Endothelial cell of umbilical vein (primary cell): ENCODE results near the gene PSD4. TPM values are rescaled to one million over a fixed set of nuclear protein-coding genes. Genes with fewer than 3 reads are reported as not detected.

Experiments used
- BruUV-seq: library from RNA; stranded (reverse); fragments of 400-500 nt; replicated peaks from 2 replicates; lab custom pipeline; 2021; lab: Mats Ljungman, UMichigan
- CTCF ChIA-PET: fragments of 300-600, 350-600 bp; sonication (Branson Sonifier 250); formaldehyde crosslinking; loops from one replicate; lab custom pipeline; 2021; ENCODE audit warnings: antibody characterized with exemption, inconsistent platforms; lab: Charles Lee
- POLR2A ChIA-PET: fragments of 300-600, 350-600 bp; sonication (Branson Sonifier 250); formaldehyde crosslinking; loops from one replicate; lab custom pipeline; 2021; ENCODE audit warnings: antibody characterized with exemption, inconsistent platforms; lab: Charles Lee
- DNase-seq: peaks from one replicate; pipeline ENCODE4 v3.0.0-alpha.2; 2011; ENCODE audit warnings: low read depth, low spot score
- FAIRE-seq: peaks from 2 replicates; lab custom pipeline; 2011; peaks lifted over from hg19 to GRCh38; lab: Jason Lieb, UNC
- H2AFZ ChIP-seq: 2 replicates; pipeline ENCODE4 v1.6.0; 2012; ENCODE audit warnings: low read depth, low read length, control low read depth, inconsistent platforms
- H3K27ac ChIP-seq: 2 replicates; pipeline ENCODE4 v1.5.1; 2011; ENCODE audit warnings: low read depth, mild to moderate bottlenecking, control low read depth, low read length, moderate library complexity; ENCODE audit not compliant: insufficient read depth
- H3K27me3 ChIP-seq, 2 experiments: 2 replicates each; pipeline versions ENCODE4 v1.6.0 to v1.6.1; 2011; ENCODE audit warnings: low read length in 2 of 2, mixed read lengths in 1 of 2; ENCODE audit not compliant: control insufficient read depth in 2 of 2, insufficient read depth in 2 of 2
- H3K36me3 ChIP-seq, 2 experiments: 2 replicates in 1 of 2; 3 replicates in 1 of 2; pipeline ENCODE4 v1.5.1; 2011; ENCODE audit warnings: low read length in 2 of 2, mild to moderate bottlenecking in 1 of 2, moderate library complexity in 1 of 2; ENCODE audit not compliant: control insufficient read depth in 2 of 2, insufficient read depth in 2 of 2; ENCODE audit errors: extremely low read depth in 1 of 2
- H3K4me1 ChIP-seq: 3 replicates; pipeline ENCODE4 v1.5.1; 2011; ENCODE audit warnings: mild to moderate bottlenecking, low read length; ENCODE audit not compliant: control insufficient read depth, insufficient read depth; ENCODE audit errors: extremely low read depth
- H3K4me2 ChIP-seq: 2 replicates; pipeline ENCODE4 v1.6.1; 2011; ENCODE audit warnings: low read length, control low read depth, mixed read lengths; ENCODE audit not compliant: insufficient read depth
- H3K4me3 ChIP-seq, 3 experiments: fragments of 200-600 bp in 1 of 3; sonication (generic), shearing (Covaris generic) in 1 of 3; replicated peaks in 1 of 3; 2 replicates each; pipeline ENCODE4 v1.5.1; 2011 to 2016; ENCODE audit warnings: control low read depth in 3 of 3, low read length in 3 of 3, mild to moderate bottlenecking in 2 of 3, inconsistent platforms in 1 of 3, low read depth in 1 of 3, moderate library complexity in 1 of 3; ENCODE audit not compliant: insufficient read depth in 1 of 3
- H3K79me2 ChIP-seq: 2 replicates; pipeline ENCODE4 v1.6.0; 2012; ENCODE audit warnings: low read length, inconsistent platforms; ENCODE audit not compliant: control insufficient read depth, insufficient read depth
- H3K9ac ChIP-seq: replicated peaks from 2 replicates; pipeline ENCODE3; 2011; ENCODE audit warnings: low read length, control low read depth; ENCODE audit not compliant: insufficient read depth; ENCODE audit errors: extremely low read depth
- H3K9me1 ChIP-seq: replicated peaks from 3 replicates; pipeline ENCODE4 v1.6.0; 2011; ENCODE audit warnings: mild to moderate bottlenecking, low read length; ENCODE audit not compliant: control insufficient read depth, insufficient read depth; ENCODE audit errors: extremely low read depth
- H3K9me3 ChIP-seq: replicated peaks from 2 replicates; pipeline ENCODE4 v1.5.1; 2012; ENCODE audit warnings: low read length, inconsistent platforms; ENCODE audit not compliant: control insufficient read depth, insufficient read depth
- H4K20me1 ChIP-seq: replicated peaks from 2 replicates; pipeline ENCODE3; 2011; ENCODE audit warnings: mild to moderate bottlenecking, low read length; ENCODE audit not compliant: control insufficient read depth, insufficient read depth; ENCODE audit errors: extremely low read depth
- CTCF ChIP-seq, 2 donors: IDR thresholded peaks; 1 replicate in 1 of 2; 2 replicates in 1 of 2; pipeline ENCODE4 v1.5.1; 2011; ENCODE audit warnings: low read length in 2 of 2, mild to moderate bottlenecking in 2 of 2, moderate library complexity in 2 of 2, control low read depth in 1 of 2, inconsistent platforms in 1 of 2, low read depth in 1 of 2; ENCODE audit not compliant: insufficient read depth in 1 of 2; ENCODE audit errors: extremely low read depth in 1 of 2
- EZH2 ChIP-seq: IDR thresholded peaks from 2 replicates; pipeline ENCODE4 v1.6.1; 2012; ENCODE audit warnings: borderline replicate concordance, low read depth, mild to moderate bottlenecking, moderate library complexity, low read length, inconsistent platforms; ENCODE audit not compliant: severe bottlenecking
- FOS ChIP-seq: IDR thresholded peaks from 2 replicates; pipeline ENCODE4 v1.6.1; 2011; ENCODE audit warnings: mild to moderate bottlenecking, low read length, moderate library complexity, borderline replicate concordance; ENCODE audit not compliant: insufficient read depth
- GATA2 ChIP-seq: IDR thresholded peaks from 2 replicates; pipeline ENCODE4 v1.7.0; 2011; ENCODE audit warnings: low read depth, mild to moderate bottlenecking, moderate library complexity, mixed read lengths, low read length; ENCODE audit not compliant: insufficient read length, insufficient read depth
- JUN ChIP-seq: IDR thresholded peaks from 2 replicates; pipeline ENCODE4 v1.6.1; 2011; ENCODE audit warnings: borderline replicate concordance, low read depth; ENCODE audit not compliant: insufficient read length, insufficient read depth
- MAX ChIP-seq: IDR thresholded peaks from 2 replicates; pipeline ENCODE4 v1.6.1; 2011; ENCODE audit not compliant: insufficient read depth, insufficient read length
- MYC ChIP-seq: IDR thresholded peaks from one replicate; pipeline ENCODE4 v1.6.1; 2011; ENCODE audit warnings: mild to moderate bottlenecking, low read depth, low read length
- POLR2A ChIP-seq: IDR thresholded peaks from 2 replicates; pipeline ENCODE4 v1.6.1; 2012; ENCODE audit warnings: low read depth, mild to moderate bottlenecking, control low read depth, low read length
- POLR2AphosphoS5 ChIP-seq: IDR thresholded peaks from 2 replicates; pipeline ENCODE4 v1.6.1; 2012; ENCODE audit warnings: low read depth, mild to moderate bottlenecking, control low read depth, low read length, moderate library complexity; ENCODE audit not compliant: insufficient read depth
- dilution Hi-C: fragments of 300-500 bp; cut with MboI; formaldehyde crosslinking; loops from one replicate; pipeline ENCODE4 v1.15.0; 2019; ENCODE audit warnings: low sequenced_read_pairs; ENCODE audit not compliant: extremely low pct_ligation_motif_present
- intact Hi-C: fragments of 100-400 bp; cut with micrococcal nuclease; formaldehyde crosslinking; loops from one replicate; pipeline ENCODE4 v1.10.0; 2022
- polyA plus RNA-seq, 4 experiments: library from polyadenylated mRNA; depleted of rRNA in 3 of 4; stranded (reverse) in 3 of 4; unstranded in 1 of 4; fragments of >200 nt; gene quantifications; 2 replicates each; pipeline versions ENCODE4 v1.2.1 to v1.2.3, GENCODE V29; 2011 to 2012; ENCODE audit warnings: missing spikeins in 1 of 4
- total RNA-seq: library from RNA; stranded (reverse); gene quantifications from 2 replicates; pipeline ENCODE4 v1.2.3, GENCODE V29; 2021

The PSD4 gene
- total and polyA plus RNA-seq, 2 donors (not counting 3 experiments of a cell fraction or from before 2014, with no cell fraction given): 0.01 to 0.24 TPM

- POLR2A ChIA-PET: no interaction called here
- Histone ChIP-seq H3K27ac (no peak overlapping the region), H3K27me3 (peaks cover 0 to 19% of the 10 kb centered on the region in 2 experiments), H3K9me1 (no peaks in the 10 kb centered on the region), H3K4me2 (no peak overlapping the region), H3K36me3 (no peaks in the 10 kb centered on the region), H3K9ac (no peak overlapping the region), H3K9me3 (no peaks in the 10 kb centered on the region), H3K4me1 (no peaks in the 10 kb centered on the region), H3K4me3 (no peak overlapping the region), H3K79me2 (no peaks in the 10 kb centered on the region), H2AFZ (no peak overlapping the region), H4K20me1 (no peaks in the 10 kb centered on the region)
- dilution Hi-C loops: no loop called here
- FAIRE-seq (no peak), DNase-seq (no peak)
- no peak for TF ChIP-seq MYC
- BruUV-seq: no TSS peak
- intact Hi-C loops: no loop called here
- CTCF ChIA-PET: interaction anchor here (1.2 kb wide), 1 partner anchor 9 kb away, joined by 4 read pairs; no protein-coding TSS in a partner anchor
Measured at GRCh38 chr2:113169586-113169985, 4.2 kb upstream of the PSD4 start.

- no peak overlapping the region for H3K4me2 ChIP-seq
- no peaks in the 10 kb centered on the region for H3K4me1 ChIP-seq
- CTCF ChIA-PET: interaction anchor here (1.0 to 1.4 kb wide), 2 partner anchors 27 to 33 kb away, joined by 3 to 6 read pairs; no protein-coding TSS in a partner anchor
- no peak for TF ChIP-seq GATA2
- no peak for TF ChIP-seq FOS
- TF ChIP-seq POLR2AphosphoS5: no peak
- TF ChIP-seq EZH2: no peak
- TF ChIP-seq MAX: no peak
- no peak for TF ChIP-seq CTCF (IDR thresholded peaks at IDR 0.05; ENCODE audit: extremely low read depth in 1 of 2, insufficient read depth in 1 of 2, low read depth in 1 of 2, low read length in 2 of 2)
- no peak for TF ChIP-seq POLR2A
- TF ChIP-seq JUN: no peak
- no peak for TF ChIP-seq MYC
- FAIRE-seq: no peak
- no TSS peak for BruUV-seq
- peaks cover 0 to 11% of the 10 kb centered on the region in 2 experiments for H3K27me3 ChIP-seq
- no peak overlapping the region for H3K27ac ChIP-seq
- DNase-seq: no peak
- intact Hi-C loops: no loop called here
- no peak overlapping the region for H3K4me3 ChIP-seq
- H3K9me3 ChIP-seq: no peaks in the 10 kb centered on the region
- POLR2A ChIA-PET: interaction anchor here (0.6 kb wide), 1 partner anchor 68 kb away, joined by 4 read pairs; no protein-coding TSS in a partner anchor
- H3K79me2 ChIP-seq: no peaks in the 10 kb centered on the region
- H4K20me1 ChIP-seq: no peaks in the 10 kb centered on the region
- no peaks in the 10 kb centered on the region for H3K9me1 ChIP-seq
- dilution Hi-C loops: no loop called here
- H3K36me3 ChIP-seq: no peaks in the 10 kb centered on the region
- H3K9ac ChIP-seq: no peak overlapping the region
- H2AFZ ChIP-seq: no peak overlapping the region
Measured at GRCh38 chr2:113171334-113172075, 2.3 kb upstream of the PSD4 start.
